Upper lobe of right lung (tissue), 1 donor: ENCODE measurements around the gene FBXO34. TPM values are rescaled to one million over a fixed set of nuclear protein-coding genes. Genes with fewer than 3 reads are reported as not detected.

Source experiments
- ATAC-seq: fragments of 200-7000 bp; cut with Tn5 transposase; one replicate; pipeline ENCODE4 v1.9.1; 2020; ENCODE audit warnings: mild to moderate bottlenecking, moderate library complexity
- DNase-seq: peaks from one replicate; pipeline ENCODE4 v3.0.0-alpha.2; 2020
- H3K27ac ChIP-seq: fragments of 200-600 bp; one replicate; pipeline ENCODE4 v1.8.0; 2022
- H3K27me3 ChIP-seq: fragments of 200-600 bp; one replicate; pipeline ENCODE4 v1.8.0; 2022; ENCODE audit warnings: mild to moderate bottlenecking
- H3K36me3 ChIP-seq: fragments of 200-600 bp; one replicate; pipeline ENCODE4 v1.8.0; 2022
- H3K4me1 ChIP-seq: fragments of 200-600 bp; one replicate; pipeline ENCODE4 v1.8.0; 2022
- H3K4me3 ChIP-seq: fragments of 200-600 bp; one replicate; pipeline ENCODE4 v1.8.0; 2022; ENCODE audit warnings: mild to moderate bottlenecking
- H3K9me3 ChIP-seq: fragments of 200-600 bp; one replicate; pipeline ENCODE4 v1.8.0; 2022
- intact Hi-C: fragments of 100-400 bp; cut with DNase I; formaldehyde crosslinking; loops from one replicate; pipeline ENCODE4 v1.11.0; 2022
- total RNA-seq: library from RNA; stranded (reverse); fragmentation: NEBNext Ultra II Directional; extraction: Animal tissue kit (Norgen Biotek cat#: 25700); gene quantifications from one replicate; pipeline ENCODE4 v1.2.1, GENCODE V29; 2021
- TF ChIP-seq, protein P1 (sequence below): fragments of 200-600 bp; IDR thresholded peaks from one replicate; pipeline ENCODE4 v1.8.0; 2022; ENCODE audit warnings: antibody characterized with exemption
- donor health status: DM: no; HTN: yes; CAD: no; lungs with severe emphysema.

The FBXO34 gene
- total RNA-seq, 1 donor from 2014 or later, result 29.2 TPM

DNA sequence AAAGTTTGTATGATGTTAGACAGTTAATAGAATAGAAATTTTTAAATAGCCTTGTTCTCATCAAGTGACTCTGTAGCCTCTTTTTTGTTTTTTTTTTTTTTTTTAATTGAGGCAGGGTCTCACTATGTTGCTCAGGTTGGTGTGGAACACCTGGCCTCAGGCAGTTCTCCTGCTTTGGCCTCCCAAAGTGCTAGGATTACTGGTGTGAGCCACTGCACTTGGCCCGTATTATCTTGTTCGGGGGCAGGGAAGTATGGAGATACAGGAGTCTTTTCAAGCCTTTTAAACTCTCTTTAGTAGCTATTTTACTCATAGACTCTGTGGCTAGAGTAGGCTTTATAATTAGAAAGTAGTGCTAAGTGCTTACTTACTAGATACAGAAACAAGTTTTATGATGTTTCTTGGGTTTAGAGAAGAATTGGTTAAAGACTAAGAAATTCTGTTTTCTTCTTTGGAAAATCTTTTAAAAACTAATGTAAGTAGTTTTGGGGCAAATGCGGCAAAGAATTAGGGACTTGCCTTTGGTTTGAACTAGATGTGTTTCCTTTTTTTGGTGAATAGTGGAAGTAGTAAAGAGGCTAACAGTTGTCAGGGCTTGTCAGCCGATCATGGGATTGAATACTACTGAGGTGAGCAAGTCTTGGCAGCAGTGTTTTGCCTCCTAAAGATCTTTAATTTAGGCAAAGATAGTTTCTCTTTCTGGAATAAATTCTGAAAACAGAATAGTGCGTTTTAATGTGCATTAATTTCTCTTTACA lies 31.3 kb downstream of the FBXO34 start:
- Histone ChIP-seq H3K36me3 (peaks cover 5% of the 10 kb centered on the region), H3K27me3 (no peaks in the 10 kb centered on the region), H3K9me3 (no peaks in the 10 kb centered on the region), H3K4me1 (peaks cover 44% of the 10 kb centered on the region), H3K27ac (no peak overlapping the region), H3K4me3 (no peak overlapping the region)
- ATAC-seq, result no peak
- DNase-seq, result no peak
- intact Hi-C loops, result no loop called here
- TF ChIP-seq, protein P1, sequence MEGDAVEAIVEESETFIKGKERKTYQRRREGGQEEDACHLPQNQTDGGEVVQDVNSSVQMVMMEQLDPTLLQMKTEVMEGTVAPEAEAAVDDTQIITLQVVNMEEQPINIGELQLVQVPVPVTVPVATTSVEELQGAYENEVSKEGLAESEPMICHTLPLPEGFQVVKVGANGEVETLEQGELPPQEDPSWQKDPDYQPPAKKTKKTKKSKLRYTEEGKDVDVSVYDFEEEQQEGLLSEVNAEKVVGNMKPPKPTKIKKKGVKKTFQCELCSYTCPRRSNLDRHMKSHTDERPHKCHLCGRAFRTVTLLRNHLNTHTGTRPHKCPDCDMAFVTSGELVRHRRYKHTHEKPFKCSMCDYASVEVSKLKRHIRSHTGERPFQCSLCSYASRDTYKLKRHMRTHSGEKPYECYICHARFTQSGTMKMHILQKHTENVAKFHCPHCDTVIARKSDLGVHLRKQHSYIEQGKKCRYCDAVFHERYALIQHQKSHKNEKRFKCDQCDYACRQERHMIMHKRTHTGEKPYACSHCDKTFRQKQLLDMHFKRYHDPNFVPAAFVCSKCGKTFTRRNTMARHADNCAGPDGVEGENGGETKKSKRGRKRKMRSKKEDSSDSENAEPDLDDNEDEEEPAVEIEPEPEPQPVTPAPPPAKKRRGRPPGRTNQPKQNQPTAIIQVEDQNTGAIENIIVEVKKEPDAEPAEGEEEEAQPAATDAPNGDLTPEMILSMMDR, result no peak

DNA sequence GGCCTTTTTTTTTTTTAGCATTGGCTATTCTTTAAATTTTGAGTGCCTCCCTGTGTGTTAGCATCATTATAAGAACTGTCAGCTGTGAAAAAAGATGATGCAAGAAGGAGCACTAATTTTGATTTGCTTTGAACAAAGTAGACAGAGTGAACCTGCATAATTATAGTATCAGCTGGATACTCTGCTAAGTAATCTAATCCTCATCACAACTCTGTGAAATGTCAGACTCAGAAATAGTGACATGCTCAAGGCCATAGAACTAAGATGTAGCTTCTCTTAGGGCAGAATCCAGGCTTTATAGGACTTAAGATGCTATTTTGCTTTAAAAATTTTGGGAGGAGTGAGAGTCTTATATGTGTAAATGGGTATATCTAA lies 31.9 kb downstream of the FBXO34 start:
- Histone ChIP-seq H3K4me3 (no peak overlapping the region), H3K36me3 (peaks cover 5% of the 10 kb centered on the region), H3K9me3 (no peaks in the 10 kb centered on the region), H3K4me1 (peaks cover 41% of the 10 kb centered on the region), H3K27me3 (no peaks in the 10 kb centered on the region), H3K27ac (no peak overlapping the region)
- DNase-seq, result no peak
- intact Hi-C loops, result no loop called here
- TF ChIP-seq, protein P1, result no peak
- no peak for ATAC-seq

DNA sequence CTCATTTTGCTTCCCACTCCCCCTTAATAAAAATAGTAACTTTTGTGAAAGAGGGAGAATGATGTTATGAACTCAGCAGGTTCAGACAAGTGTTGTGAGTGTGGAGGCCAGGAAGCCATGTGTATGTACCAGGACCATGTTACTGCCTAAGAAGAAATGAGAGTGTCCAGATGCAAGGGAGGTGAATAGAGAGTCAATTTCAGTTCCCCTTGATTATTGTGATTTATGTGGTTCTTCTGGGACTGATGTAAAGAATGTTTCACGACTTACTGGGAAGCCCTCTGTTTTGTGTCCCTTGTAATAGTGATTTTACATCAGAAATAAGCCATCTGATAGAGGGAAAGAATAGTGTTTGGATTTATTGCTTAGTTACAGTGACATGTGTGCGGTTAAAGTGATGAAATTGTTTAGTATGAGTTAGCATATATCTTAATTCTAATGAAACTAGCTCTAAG lies 32.5 kb downstream of the FBXO34 start:
- intact Hi-C loops, result no loop called here
- Histone ChIP-seq H3K27ac (no peak overlapping the region), H3K4me3 (no peak overlapping the region), H3K4me1 (peaks cover 41% of the 10 kb centered on the region), H3K36me3 (peaks cover 5% of the 10 kb centered on the region), H3K27me3 (no peaks in the 10 kb centered on the region), H3K9me3 (no peaks in the 10 kb centered on the region)
- TF ChIP-seq, protein P1, result no peak
- no peak for DNase-seq
- ATAC-seq, result peak; percentile 46

DNA sequence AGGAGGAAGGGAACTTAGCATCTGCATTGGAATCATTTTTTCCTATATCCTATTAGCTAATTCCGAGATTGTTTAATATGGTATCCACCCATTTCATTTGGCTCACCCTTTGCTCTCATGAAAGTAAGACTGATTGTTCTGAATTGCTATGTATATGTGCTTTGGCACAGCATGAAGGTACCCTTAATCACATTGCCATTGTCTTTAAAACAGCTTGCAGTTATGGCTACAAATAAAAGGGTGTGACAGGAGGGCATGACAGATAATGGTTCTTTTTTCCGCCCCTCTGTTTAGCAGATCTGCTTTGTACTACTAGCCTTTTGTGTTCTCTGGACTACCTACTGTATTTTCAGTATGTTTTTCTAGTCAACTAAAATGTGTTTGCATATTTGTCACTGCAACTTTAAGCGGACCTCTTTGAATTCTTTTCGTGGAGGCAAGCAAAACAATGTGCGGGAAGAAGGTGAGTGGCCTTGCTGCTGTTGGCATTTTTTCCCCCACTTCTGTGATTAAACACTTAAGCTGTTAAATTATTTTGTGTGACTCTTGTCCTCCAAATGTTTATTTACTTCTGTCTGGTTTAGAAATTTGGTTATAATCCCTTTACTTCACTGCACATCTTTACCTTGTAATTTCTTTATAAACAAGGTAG lies 35.8 kb downstream of the FBXO34 start:
- TF ChIP-seq, protein P1, result no peak
- peaks cover 47% of the 10 kb centered on the region for H3K4me1 ChIP-seq
- H3K27me3 ChIP-seq, result no peaks in the 10 kb centered on the region
- DNase-seq, result no peak
- intact Hi-C loops, result no loop called here
- H3K9me3 ChIP-seq, result peaks cover under 1% of the 10 kb centered on the region
- no peak overlapping the region for H3K4me3 ChIP-seq
- no peak overlapping the region for H3K27ac ChIP-seq
- H3K36me3 ChIP-seq, result no peaks in the 10 kb centered on the region
- peak; percentile 48 for ATAC-seq

GRCh38 chr14:55309154-55309553 lies 37.9 kb downstream of the FBXO34 start:
- Histone ChIP-seq H3K9me3 (peaks cover 10% of the 10 kb centered on the region), H3K27ac (no peak overlapping the region), H3K4me3 (no peak overlapping the region), H3K27me3 (no peaks in the 10 kb centered on the region), H3K36me3 (no peaks in the 10 kb centered on the region), H3K4me1 (peaks cover 29% of the 10 kb centered on the region)
- TF ChIP-seq, protein P1, result no peak
- no peak for DNase-seq
- intact Hi-C loops, result no loop called here
- no peak for ATAC-seq
